Neural crest cell (in vitro differentiated cells): ENCODE measurements around the gene ROBO4. TPM values are rescaled to one million over a fixed set of nuclear protein-coding genes. Genes with fewer than 3 reads are reported as not detected.

Experiments
- DNase-seq: peaks from one replicate; pipeline ENCODE4 v3.0.0; 2021; ENCODE audit warnings: low read depth, mixed read lengths, low spot score
- H3K27ac Mint-ChIP-seq: one replicate; pipeline ENCODE4 v1.8.0; 2021; ENCODE audit warnings: mild to moderate bottlenecking, mixed read lengths; ENCODE audit not compliant: unreplicated experiment
- H3K27me3 Mint-ChIP-seq: 2 replicates; pipeline ENCODE4 v1.8.0; 2021; ENCODE audit warnings: low read depth, mild to moderate bottlenecking, mixed read lengths
- H3K36me3 Mint-ChIP-seq: 2 replicates; pipeline ENCODE4 v1.8.0; 2021; ENCODE audit warnings: low read depth, mild to moderate bottlenecking, mixed read lengths
- H3K4me1 Mint-ChIP-seq: 2 replicates; pipeline ENCODE4 v1.8.0; 2021; ENCODE audit warnings: mixed read lengths
- H3K4me3 Mint-ChIP-seq: one replicate; pipeline ENCODE4 v1.8.0; 2021; ENCODE audit warnings: mild to moderate bottlenecking, mixed read lengths
- H3K9me3 Mint-ChIP-seq: 2 replicates; pipeline ENCODE4 v1.8.0; 2021; ENCODE audit warnings: mixed read lengths
- total RNA-seq: library from RNA; stranded (reverse); gene quantifications from 2 replicates; pipeline ENCODE4 v1.2.1, GENCODE V29; 2021
- TF ChIP-seq, protein P1 (sequence below): fragments of 200-600 bp; sonication (generic); conservative IDR thresholded peaks from 2 replicates; pipeline ENCODE4 v1.5.0; 2021; ENCODE audit warnings: antibody characterized with exemption, mild to moderate bottlenecking

Gene ROBO4
- total RNA-seq, 1 donor from 2014 or later = 0.05 TPM

DNA sequence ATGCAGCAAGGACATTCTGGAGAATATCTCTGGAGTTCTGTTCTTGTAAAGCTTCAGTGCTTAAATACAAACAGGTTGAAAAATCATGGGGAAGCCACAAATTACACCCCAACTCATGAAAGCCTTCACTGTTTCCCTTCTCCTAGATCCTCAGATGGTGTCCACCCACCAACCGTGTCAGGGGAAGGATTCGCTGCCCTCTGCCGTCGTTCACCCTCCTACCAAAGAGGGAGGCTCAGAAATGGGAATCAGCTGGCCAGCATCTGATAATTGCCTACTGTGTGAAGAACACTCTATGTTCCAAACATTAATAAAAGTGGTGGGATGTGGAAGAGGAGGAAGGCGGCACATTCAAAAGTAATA lies 45.6 kb upstream of the ROBO4 start:
- H3K27ac Mint-ChIP-seq = no peak overlapping the region
- H3K27me3 Mint-ChIP-seq = peaks cover 2% of the 10 kb centered on the region
- TF ChIP-seq, protein P1, sequence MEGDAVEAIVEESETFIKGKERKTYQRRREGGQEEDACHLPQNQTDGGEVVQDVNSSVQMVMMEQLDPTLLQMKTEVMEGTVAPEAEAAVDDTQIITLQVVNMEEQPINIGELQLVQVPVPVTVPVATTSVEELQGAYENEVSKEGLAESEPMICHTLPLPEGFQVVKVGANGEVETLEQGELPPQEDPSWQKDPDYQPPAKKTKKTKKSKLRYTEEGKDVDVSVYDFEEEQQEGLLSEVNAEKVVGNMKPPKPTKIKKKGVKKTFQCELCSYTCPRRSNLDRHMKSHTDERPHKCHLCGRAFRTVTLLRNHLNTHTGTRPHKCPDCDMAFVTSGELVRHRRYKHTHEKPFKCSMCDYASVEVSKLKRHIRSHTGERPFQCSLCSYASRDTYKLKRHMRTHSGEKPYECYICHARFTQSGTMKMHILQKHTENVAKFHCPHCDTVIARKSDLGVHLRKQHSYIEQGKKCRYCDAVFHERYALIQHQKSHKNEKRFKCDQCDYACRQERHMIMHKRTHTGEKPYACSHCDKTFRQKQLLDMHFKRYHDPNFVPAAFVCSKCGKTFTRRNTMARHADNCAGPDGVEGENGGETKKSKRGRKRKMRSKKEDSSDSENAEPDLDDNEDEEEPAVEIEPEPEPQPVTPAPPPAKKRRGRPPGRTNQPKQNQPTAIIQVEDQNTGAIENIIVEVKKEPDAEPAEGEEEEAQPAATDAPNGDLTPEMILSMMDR = no peak
- H3K4me1 Mint-ChIP-seq = peaks cover 29% of the 10 kb centered on the region
- H3K36me3 Mint-ChIP-seq = peaks cover 1% of the 10 kb centered on the region
- peaks cover under 1% of the 10 kb centered on the region for H3K9me3 Mint-ChIP-seq
- DNase-seq = no peak
- H3K4me3 Mint-ChIP-seq = no peak overlapping the region

DNA sequence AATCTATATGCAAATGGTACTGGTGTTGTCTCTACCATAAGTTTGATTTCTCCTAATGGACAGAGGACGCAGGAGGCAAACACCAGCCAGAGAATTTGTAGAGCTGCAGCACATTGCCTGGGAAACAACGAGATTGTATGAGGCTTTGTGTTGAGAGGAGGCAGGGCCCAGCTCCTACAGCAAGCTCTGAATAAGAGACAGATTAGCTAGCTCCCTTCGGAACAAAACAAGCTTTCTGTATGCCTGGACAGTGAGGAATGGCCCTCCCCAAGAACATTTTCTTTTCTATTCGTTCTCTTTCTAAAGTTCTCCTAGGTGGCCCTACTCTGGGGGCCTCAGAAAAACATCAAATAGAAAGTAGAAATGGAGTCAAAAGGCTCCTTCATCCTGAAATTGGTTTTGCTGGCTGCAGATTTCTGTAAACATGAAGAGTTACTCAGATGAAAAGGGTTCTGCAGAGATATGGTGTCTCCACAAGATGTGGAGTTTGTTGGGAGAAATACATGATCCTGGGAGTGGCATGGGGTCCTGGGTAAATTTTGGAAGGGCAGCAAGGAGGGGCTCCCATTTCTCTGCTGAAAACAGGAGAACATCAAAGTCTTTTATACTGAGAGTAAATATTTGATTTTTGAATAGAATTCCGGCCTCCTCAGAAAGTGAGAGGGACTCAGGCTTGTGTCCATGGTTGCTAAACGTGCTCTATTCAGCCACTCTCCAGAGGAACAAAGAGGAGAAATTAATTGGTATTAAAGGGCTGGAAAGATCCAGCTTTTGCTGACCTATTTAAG lies 45.0 kb upstream of the ROBO4 start:
- TF ChIP-seq, protein P1 = no peak
- no peaks in the 10 kb centered on the region for H3K9me3 Mint-ChIP-seq
- H3K4me3 Mint-ChIP-seq = no peak overlapping the region
- peaks cover 29% of the 10 kb centered on the region for H3K4me1 Mint-ChIP-seq
- peaks cover 2% of the 10 kb centered on the region for H3K27me3 Mint-ChIP-seq
- H3K36me3 Mint-ChIP-seq = no peaks in the 10 kb centered on the region
- no peak for DNase-seq
- peak overlapping the region; percentile 5 for H3K27ac Mint-ChIP-seq

DNA sequence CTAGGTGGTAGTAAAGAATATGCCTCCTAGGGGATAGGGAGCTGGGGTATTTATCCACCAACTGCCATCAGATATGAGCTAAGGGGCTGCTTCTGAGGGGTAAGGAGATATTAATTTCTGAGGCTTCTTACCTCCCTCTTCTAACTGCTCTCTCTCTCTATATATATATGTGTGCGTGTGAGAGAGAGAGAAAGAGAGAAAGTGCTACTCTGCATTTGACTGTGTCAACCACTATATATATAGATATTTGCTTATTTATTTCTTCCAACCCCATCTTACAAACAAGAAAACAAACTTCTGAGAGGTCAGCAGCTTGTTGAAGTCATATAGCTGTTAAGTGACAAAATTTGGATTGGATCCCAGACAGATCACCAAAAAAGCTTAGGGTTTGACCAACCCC lies 44.0 kb upstream of the ROBO4 start:
- no peak for DNase-seq
- Mint-ChIP-seq H3K4me1 (peaks cover 29% of the 10 kb centered on the region), H3K9me3 (no peaks in the 10 kb centered on the region), H3K4me3 (no peak overlapping the region), H3K27ac (no peak overlapping the region), H3K36me3 (no peaks in the 10 kb centered on the region), H3K27me3 (peaks cover 6% of the 10 kb centered on the region)
- TF ChIP-seq, protein P1 = no peak

DNA sequence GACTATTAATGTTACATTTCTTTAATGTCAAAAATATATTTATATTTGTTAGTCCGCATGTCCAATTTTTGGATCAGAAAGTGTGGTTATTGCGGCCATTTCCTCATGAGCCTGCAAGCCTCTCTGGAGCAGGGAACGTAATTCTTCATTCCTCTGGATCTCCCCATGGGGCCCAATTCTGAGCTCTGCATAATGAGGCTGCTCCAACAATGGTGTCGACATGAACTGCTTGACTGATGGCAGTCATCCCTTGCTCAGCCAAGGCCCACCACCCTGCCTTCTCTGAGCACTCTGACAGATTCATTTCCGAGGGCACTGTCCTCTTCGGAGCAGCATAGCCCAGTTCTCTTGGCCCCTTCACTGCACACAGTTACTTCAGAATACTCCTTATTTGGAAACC lies 41.3 kb upstream of the ROBO4 start:
- no peak for DNase-seq
- H3K27me3 Mint-ChIP-seq = peaks cover 15% of the 10 kb centered on the region
- no peak overlapping the region for H3K4me3 Mint-ChIP-seq
- TF ChIP-seq, protein P1 = no peak
- H3K9me3 Mint-ChIP-seq = no peaks in the 10 kb centered on the region
- peaks cover 29% of the 10 kb centered on the region for H3K4me1 Mint-ChIP-seq
- H3K36me3 Mint-ChIP-seq = no peaks in the 10 kb centered on the region
- H3K27ac Mint-ChIP-seq = no peak overlapping the region

DNA sequence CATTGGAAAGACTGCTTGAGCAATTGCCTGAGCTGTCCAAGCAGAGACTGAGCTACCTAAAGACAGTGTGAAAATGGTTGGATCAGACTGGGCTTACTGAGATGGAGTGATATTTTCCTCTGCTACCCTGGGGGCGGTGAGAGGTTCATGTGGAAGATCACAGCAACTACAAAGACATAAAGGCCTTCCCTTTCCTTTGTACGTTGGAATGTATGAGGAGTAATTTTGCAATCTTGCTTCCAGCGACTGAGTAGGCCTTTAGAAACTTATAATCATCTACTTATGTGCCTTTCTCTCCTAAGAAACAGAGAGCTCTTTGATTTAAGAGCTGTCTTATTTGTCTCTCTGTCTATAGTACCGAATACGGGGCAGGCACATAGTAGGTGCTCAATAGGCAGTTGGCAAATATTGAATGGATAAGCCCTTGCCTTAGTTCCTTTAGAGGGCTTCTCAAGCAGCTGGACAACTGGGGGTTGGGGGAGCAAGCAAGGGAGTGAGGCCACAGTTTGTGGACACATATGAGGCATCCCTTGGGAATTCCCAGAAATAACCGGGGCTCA lies 40.6 kb upstream of the ROBO4 start:
- TF ChIP-seq, protein P1 = no peak
- H3K4me3 Mint-ChIP-seq = no peak overlapping the region
- H3K27ac Mint-ChIP-seq = no peak overlapping the region
- H3K36me3 Mint-ChIP-seq = no peaks in the 10 kb centered on the region
- no peaks in the 10 kb centered on the region for H3K9me3 Mint-ChIP-seq
- no peak for DNase-seq
- H3K4me1 Mint-ChIP-seq = peaks cover 23% of the 10 kb centered on the region
- peaks cover 15% of the 10 kb centered on the region for H3K27me3 Mint-ChIP-seq
